K562 (cell line): ENCODE data around the gene HSD17B11. TPM values are rescaled to one million over a fixed set of nuclear protein-coding genes. Genes with fewer than 3 reads are reported as not detected.

ENCODE experiments used
- BACH1 ChIP-seq: fragments of 200-800 bp; sonication (Bioruptor generic); IDR thresholded peaks from 2 replicates; pipeline ENCODE4 v1.6.1; 2016; ENCODE audit warnings: missing genetic modification characterization, missing compliant biosample characterization
- ZBTB40 ChIP-seq, 2 experiments: fragments of 450-650 bp in 1 of 2; sonication (generic) in 1 of 2; formaldehyde crosslinking in 1 of 2; IDR thresholded peaks; 2 replicates each; pipeline versions ENCODE4 v1.7.1 to v1.9.0; 2016 to 2022; ENCODE audit warnings: inconsistent platforms in 1 of 2, mild to moderate bottlenecking in 1 of 2, missing genetic modification reagents in 1 of 2
- polyA plus RNA-seq, 8 experiments: library from polyadenylated mRNA; depleted of rRNA in 4 of 8; stranded (reverse) in 5 of 8; unstranded in 3 of 8; fragments of >200 nt; fragmentation: Nextera tagmentation in 2 of 8; fragmentation: Illumina TruSeq in 1 of 8; extraction: Ambion mirVana in 2 of 8; extraction: Trizol in 1 of 8; gene quantifications; 2 replicates each; pipeline versions ENCODE4 v1.2.1 to v1.2.3, GENCODE V29; 2011 to 2014; ENCODE audit warnings: inconsistent platforms in 1 of 8, missing spikeins in 1 of 8
- total RNA-seq, 7 experiments: library from RNA; depleted of rRNA in 6 of 7; stranded (reverse); fragments of >200 nt in 6 of 7; fragmentation: Illumina TruSeq in 2 of 7; extraction: Trizol in 2 of 7; gene quantifications; 2 replicates each; pipeline versions ENCODE4 v1.2.1 to v1.2.3, GENCODE V29; 2011 to 2021; ENCODE audit warnings: low replicate concordance in 1 of 7
- TF ChIP-seq, protein P1 (sequence below): fragments of 200-400 bp; formaldehyde crosslinking; IDR thresholded peaks from 2 replicates; pipeline ENCODE4 v1.6.1; 2017; ENCODE audit warnings: mild to moderate bottlenecking, low read depth, low read length, moderate library complexity
- TF ChIP-seq, protein P2 (sequence below): fragments of 150-350 bp; IDR thresholded peaks from 2 replicates; pipeline ENCODE4 v1.6.1; 2014; ENCODE audit warnings: low read depth, mild to moderate bottlenecking, low read length, borderline replicate concordance

The HSD17B11 gene
- total and polyA plus RNA-seq, 9 of the 15 experiments (the other 6 are each of a cell fraction or from before 2014, with no cell fraction given): 26.0 to 108 (median 81.0) TPM

DNA sequence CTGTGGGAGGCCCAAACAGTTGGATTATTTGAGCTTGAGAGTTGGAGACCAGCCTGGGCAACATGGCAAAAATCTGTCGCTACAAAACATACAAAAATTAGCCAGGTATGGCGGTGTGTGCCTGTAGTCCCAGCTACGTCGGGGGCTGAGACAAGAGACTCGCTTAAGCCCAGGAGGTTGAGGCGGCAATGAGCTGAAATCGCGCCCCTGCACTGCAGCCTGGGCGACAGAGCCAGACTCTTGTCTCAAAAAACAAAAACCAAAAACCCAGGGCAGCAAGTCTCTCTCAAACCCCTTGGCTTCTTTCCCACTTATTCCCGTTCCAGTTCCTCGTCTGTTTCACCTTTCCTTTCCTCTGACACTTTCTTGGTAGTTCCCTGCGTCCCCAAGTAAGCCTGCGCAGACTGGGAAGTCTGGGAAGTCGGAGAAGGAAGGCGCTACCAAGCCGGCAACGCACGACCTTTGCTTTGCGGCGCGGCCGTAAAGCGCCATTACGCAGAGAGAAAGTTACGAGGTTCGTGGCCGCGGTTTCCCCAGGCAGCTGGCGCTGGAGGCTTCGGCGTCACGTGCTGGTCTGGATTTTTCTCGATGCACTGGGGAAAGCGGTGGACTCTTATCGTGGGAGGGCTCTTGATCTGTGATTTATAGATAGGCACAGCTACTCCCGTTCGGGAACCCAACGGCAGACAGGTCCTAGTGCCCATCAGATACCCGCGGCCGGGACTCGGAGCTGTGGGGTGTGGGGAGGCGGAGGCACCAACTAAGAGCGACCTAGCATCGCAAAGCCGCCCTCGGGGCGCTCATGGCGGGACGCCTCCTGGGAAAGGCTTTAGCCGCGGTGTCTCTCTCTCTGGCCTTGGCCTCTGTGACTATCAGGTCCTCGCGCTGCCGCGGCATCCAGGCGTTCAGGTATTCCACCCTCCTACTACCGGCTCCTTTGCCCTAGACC, 31.4 kb upstream of the HSD17B11 start, which contains the start of gene NUDT9 (continued):
- TF ChIP-seq ZBTB40 (IDR thresholded peaks at IDR 0.05) (0 out of 2 replicates have a peak, but pooled peaks have one; percentile 15), ZBTB40 (CRISPR knock-in tag; IDR thresholded peaks at IDR 0.05) (0 out of 2 replicates have a peak, but pooled peaks have one; percentile 23), BACH1 (tag) (no peak)
- TF ChIP-seq, protein P1, sequence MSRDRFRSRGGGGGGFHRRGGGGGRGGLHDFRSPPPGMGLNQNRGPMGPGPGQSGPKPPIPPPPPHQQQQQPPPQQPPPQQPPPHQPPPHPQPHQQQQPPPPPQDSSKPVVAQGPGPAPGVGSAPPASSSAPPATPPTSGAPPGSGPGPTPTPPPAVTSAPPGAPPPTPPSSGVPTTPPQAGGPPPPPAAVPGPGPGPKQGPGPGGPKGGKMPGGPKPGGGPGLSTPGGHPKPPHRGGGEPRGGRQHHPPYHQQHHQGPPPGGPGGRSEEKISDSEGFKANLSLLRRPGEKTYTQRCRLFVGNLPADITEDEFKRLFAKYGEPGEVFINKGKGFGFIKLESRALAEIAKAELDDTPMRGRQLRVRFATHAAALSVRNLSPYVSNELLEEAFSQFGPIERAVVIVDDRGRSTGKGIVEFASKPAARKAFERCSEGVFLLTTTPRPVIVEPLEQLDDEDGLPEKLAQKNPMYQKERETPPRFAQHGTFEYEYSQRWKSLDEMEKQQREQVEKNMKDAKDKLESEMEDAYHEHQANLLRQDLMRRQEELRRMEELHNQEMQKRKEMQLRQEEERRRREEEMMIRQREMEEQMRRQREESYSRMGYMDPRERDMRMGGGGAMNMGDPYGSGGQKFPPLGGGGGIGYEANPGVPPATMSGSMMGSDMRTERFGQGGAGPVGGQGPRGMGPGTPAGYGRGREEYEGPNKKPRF: no peak
- TF ChIP-seq, protein P2, sequence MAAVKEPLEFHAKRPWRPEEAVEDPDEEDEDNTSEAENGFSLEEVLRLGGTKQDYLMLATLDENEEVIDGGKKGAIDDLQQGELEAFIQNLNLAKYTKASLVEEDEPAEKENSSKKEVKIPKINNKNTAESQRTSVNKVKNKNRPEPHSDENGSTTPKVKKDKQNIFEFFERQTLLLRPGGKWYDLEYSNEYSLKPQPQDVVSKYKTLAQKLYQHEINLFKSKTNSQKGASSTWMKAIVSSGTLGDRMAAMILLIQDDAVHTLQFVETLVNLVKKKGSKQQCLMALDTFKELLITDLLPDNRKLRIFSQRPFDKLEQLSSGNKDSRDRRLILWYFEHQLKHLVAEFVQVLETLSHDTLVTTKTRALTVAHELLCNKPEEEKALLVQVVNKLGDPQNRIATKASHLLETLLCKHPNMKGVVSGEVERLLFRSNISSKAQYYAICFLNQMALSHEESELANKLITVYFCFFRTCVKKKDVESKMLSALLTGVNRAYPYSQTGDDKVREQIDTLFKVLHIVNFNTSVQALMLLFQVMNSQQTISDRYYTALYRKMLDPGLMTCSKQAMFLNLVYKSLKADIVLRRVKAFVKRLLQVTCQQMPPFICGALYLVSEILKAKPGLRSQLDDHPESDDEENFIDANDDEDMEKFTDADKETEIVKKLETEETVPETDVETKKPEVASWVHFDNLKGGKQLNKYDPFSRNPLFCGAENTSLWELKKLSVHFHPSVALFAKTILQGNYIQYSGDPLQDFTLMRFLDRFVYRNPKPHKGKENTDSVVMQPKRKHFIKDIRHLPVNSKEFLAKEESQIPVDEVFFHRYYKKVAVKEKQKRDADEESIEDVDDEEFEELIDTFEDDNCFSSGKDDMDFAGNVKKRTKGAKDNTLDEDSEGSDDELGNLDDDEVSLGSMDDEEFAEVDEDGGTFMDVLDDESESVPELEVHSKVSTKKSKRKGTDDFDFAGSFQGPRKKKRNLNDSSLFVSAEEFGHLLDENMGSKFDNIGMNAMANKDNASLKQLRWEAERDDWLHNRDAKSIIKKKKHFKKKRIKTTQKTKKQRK: no peak
